NCI-H1694 treated with DMSO at 0.1 percent for 48 hours (cell line): ENCODE measurements around the gene FDX2.

Experiments
- DNase-seq: peaks from one replicate; lab custom pipeline; 2025; lab: John Stamatoyannopoulos, UW

Gene FDX2

DNA sequence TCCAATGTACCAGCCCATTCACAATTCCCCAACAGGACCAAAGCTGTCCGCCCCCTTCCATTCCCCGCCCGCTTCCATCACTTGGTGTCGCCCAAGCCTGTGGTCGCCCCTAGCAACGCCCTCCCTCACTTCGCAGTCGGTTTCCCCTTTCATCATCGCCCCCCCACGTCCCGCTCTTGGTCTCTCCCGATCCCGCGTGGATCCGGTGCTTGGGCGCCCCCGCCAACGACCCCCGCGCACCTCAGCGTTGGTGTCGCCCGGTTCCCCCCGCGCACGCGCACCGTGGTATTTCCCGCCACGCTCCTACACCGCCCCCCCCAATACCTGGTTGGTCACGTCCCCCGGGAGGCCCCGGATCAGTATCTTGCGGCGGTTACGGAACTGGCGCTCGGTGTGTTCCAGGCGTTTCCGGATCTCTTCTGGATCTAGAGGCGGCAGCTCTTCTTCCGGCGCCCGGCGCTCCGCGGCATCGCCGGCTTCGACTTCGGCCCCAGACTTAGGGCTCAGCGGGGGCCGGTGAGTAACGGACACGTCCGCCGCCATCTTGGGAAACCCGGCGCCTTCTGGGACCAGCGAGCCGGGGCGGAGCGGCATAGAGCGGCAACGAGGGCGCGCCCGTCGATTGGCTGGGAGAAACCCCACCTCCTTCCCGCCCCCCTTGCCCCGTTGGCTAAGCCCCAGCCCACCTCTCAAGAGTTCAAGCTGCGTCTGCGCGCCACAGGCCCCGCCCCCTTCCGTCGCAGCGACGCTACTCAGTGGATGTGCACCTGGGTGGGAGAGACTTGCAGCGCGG lies 17.3 kb upstream of the FDX2 start, which contains the start of gene RAVER1:
Gene RAVER1, minus strand, starts transcription at position 565 of the 793 bp plus-strand sequence. Its CDS starts 22 bp downstream, at position 543.
- DNase-seq: peak; percentile 90

DNA sequence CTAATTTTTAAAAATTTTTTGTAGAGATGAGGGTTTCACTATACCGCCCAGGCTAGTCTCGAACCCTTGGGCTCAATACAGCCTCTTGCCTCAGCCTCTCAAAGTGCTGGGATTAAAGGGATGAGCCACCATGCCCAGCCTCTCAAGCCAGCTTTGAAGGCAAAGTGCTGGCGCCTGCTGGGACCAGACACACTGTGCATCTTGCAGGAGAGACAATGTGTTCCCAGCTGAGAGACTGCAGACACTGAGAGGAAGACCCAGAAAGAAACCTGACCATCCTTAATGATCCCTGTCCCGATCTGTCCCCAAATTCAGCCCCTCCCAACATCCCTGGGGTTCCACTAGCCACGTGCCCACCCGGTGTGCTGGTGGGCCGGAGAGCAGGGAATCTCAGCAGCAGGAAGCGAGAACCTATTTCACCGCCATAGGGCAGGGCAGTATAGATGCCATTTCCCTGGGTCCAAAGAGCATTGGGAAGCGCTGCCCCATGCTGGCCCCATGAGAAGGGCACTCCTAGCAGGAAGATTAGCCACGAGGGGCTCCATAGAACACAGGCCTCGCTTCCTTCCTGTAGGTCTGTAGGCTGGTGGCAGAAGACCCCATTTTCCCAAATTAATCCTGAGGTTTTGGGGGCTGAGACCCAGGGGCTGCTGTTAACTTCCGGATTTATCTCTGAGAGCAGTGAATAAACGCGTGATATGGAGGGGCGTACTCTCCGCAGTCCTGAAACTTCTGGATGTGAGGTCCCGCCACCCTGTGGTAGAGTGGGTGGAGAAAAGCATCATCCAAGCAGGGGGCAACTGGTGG lies 16.5 kb upstream of the FDX2 start:
- peak; percentile 37 for DNase-seq

DNA sequence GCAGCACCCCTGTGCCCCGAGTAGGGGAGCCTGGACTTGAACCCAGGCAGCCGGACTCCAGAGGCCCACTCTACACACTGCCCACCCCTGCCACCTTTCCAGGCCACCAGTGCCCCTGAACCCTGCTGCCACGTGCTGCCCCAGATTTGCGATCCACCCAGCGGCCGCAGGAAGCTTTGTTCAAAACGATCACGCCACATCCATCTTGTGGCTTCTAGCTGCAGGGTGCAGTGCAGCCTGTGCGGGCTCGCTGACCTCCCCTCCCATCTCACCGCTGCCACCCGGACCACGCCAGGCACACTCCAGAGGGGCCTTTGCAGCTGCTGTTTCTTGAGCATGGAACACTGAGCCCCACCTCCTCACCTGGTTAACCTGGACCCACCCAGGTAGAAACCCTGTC lies 13.7 kb upstream of the FDX2 start:
- DNase-seq: no peak

DNA sequence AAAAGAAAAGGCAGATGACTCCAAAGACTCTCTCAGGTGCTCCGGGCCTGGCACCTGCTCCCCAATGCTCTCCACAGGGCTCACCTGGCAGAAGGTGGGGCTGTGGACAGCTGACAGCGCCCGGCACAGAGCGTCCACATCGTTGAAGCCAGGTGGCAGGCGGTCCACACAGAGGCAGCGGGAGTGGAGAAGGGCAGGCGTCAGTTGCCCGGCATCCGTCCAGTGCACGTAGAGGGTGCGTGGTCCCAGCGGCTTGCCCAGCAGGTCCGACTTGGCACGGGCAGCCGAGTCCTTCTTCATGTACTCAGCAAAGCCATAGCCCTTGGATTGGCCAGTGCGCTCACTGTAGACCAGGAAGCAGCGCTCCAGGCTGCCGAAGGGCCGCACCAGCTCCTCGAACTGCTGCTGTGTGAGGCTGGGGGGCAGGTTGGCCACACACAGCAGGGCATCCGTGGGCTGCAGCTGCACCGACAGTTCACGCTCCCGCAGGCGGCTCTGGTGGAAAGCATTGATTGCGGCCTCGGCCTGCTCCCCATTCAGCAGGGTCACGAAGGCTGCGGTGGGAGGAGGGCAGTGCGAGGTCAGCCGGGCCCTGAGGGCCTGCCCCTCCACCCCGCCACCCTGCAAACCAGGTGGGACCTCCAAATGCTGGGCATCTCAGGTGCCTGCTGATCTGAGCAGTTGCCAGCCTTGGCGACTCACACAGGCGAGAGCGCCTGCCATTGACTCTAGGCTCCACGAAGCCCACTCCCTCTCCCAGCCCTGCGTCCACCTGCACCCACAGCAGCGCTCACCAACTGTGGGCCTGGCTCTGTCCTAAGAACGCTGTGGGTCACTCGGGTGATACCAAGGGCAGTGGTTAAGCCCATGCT lies 13.0 kb upstream of the FDX2 start:
- DNase-seq: no peak

DNA sequence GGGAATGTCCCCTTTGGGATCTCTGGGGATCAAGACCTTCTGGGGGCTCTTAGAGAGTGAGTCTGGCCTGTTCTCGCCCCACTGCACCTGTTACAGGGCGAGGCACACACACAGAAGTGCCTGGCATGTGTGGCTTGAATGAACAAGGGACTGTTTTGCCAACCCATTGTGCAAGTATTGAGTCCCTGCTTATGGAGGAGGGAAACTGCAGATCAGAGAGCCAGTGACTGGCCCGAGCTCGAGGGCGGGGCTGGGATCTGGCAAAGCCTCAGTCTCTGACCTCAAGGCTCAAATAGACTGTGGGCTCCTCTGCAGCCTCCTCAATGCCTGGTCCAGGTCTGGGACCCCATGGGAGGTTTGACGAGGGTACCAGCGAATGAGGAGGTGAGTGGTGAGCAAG lies 12.0 kb upstream of the FDX2 start:
- DNase-seq: no peak

DNA sequence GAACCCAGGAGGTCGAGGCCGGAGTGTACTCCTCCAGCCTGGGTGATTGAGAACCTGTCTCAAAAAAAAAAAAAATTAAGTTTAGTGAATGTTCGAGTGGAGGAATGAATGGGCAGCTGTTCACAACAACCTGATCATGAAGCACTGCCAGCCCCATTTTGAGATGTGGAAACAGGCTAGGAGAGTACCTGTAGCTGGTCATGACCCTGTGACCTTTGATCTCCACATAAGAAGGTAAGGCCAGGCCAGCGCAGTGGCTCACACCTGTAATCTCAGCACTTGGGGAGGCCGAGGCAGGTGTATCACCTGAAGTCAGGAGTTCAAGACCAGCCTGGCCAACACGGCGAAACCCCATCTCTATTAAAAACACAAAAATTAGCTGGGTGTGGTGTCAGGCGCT lies 9.9 kb upstream of the FDX2 start:
- DNase-seq: no peak

DNA sequence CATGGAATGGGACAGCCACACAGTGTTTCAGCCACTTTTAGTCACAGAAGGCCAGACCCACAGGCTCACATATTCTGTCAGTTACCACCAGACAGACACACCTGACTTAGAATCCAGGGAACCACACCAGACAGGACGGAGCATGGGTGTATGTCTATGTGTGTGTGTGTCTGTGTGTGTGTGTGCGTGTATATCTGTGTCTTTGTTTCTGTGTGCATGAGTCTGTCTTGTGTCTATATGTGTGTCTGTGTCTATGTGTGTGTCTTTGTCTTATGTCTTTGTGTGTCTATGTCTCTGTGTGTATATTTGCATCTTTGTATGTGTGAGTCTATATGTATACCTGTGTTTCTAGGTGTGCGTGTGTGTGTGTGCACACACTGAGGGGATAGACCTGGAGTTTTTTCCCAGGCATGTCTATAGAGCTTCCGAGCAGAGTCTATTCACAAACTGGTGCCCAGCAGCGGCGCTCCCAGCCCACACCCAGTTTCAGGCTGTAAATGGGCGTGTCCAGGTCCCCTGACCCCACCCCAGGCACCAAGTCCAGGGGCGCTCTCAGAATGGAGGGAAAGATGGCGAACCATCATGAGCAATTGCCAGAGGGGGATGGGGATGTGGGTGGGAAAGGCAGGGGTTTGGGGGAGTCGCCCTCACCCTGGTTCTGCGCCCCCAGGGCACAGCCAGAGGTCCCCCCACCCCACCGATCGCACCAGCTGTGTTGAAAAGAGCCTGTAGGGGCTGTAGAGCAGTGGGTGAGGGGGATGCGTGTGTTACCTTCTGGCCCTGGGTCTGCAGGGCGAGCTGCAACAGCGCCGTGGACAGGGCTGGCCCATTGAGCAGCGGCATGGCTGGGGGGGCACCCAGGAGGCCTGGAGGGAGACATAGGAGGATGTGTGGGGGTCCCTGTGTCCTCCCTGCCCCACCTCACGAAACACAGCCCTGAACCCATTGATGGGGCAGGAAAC lies 6.3 kb upstream of the FDX2 start:
- DNase-seq: no peak

DNA sequence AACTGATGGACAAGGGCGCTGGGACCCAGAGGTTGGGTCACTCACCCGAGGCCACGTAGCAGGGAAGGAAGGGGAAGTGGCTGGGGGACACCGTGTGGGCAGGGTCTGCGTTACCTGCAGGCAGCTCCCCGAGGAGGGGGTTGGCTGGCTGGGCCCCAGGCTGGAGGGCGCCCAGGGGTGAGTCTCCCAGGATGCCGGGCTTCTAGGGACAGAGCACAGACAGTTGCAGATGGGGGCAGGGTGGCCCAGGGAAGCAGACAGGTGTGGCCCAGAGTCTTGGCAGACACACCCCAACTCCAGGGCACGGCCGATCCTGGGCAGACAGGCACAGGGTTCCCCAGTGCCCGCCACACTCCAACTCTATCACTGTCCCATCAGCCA lies 5.6 kb upstream of the FDX2 start:
- DNase-seq: no peak

DNA sequence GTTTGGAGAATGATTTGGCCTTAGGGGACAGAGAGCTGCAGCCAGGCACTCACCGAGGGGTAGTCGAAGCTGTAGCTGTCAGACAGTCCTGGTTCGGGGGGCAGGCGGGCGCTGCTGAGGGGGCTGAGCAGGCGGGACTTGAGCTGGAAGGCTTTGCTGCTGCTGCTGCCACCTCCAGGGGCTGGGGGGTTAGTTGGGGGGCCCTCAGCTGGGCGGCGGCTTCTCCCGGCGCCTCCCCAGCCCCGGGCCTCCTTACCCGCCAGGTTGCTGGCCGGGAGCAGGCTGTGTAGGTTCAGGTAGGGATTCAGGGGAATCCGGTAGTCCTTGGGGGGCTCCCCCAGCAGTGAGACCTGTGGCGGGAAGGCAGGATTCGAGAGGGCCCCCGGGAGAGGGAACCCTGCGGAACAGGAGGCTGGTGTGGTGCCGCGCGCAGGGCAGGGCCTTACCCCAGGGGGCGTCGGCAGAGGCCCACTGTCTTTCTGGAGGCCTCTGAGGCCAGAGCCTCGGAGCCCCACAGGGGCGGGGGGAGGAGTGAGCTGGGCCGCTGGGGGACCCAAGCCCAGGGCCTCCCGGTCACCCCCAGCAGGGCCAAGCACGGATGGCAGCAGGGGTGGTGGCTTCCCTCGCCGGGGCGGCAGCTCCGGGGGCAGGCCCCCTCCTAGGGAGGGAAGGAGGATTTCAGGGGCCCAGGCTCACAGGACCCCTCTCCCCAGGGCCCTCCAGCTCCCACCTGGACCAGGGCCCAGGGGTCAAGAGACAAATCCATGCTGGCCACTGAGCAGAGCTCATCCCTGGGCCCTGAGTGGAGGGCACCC lies 5.0 kb upstream of the FDX2 start:
- DNase-seq: no peak

DNA sequence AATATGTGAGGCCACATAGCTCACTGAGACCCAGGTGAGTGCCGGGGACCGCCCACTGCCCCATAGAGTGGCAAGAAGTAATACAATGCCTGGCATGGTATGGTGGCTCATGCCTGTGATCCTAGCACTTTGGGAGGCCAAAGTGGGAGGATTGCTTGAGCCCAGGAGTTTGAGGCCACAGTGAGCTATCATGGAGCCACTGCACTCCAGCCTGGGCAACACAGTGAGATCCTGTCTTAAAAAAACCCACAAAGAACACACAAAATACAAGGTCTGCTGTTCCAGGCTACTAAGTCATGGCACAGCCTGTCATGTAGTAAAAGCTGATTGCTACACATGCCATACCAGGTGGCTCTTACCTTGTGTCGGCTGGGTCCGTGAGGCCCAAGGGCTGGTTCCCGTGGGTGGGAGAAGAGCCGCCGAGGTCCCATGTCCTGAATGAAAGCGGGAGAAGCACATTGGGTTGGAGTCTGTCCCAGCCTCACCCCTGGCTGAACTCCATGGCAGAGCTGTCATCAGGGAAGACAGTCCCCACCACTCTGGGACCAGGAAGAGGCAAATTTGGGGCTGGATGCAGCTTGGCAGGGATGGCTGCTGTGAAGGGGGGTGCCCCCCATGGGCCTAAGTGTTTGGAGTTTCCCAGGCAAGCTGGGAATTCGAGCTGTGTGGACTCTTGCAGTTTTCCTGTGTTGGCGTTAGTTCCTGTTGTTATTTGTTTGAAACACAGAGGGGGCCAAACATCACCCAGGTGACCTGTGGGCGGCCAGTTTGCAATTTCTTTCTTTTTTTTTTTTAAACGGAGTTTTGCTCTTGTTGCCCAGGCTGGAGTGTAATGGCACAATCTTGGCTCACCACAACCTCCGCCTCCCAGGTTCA lies 3.2 kb upstream of the FDX2 start:
- DNase-seq: no peak

DNA sequence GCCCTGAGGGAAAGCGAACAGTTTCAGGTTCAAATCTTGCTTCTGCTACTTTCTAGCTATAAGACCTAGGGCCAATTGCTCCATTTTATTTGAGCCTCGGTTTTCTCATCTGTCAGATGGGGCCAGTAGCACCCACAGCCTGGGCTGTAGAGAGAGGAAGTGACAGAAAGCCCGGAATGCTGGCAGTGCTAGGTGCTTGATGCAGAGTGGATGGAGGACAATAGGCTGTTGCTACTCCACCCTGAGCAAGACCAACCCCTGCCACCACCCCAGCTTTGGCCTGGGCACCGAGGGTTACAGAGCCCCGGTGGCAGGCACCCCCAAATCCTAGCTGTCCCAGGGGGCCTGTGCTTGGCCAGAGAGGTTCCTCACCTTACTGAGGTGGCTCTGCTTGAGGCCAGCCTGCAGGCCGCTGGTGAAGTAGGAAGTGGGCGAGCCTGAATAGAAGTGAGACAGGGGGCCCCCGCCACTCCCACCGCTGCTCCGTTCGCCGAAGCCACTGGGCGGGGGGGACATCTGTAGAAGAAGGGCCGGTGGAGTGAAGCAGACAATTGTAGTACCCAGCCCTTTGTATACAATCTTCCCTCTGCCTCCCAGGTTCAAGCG lies 2.1 kb upstream of the FDX2 start:
- DNase-seq: no peak

DNA sequence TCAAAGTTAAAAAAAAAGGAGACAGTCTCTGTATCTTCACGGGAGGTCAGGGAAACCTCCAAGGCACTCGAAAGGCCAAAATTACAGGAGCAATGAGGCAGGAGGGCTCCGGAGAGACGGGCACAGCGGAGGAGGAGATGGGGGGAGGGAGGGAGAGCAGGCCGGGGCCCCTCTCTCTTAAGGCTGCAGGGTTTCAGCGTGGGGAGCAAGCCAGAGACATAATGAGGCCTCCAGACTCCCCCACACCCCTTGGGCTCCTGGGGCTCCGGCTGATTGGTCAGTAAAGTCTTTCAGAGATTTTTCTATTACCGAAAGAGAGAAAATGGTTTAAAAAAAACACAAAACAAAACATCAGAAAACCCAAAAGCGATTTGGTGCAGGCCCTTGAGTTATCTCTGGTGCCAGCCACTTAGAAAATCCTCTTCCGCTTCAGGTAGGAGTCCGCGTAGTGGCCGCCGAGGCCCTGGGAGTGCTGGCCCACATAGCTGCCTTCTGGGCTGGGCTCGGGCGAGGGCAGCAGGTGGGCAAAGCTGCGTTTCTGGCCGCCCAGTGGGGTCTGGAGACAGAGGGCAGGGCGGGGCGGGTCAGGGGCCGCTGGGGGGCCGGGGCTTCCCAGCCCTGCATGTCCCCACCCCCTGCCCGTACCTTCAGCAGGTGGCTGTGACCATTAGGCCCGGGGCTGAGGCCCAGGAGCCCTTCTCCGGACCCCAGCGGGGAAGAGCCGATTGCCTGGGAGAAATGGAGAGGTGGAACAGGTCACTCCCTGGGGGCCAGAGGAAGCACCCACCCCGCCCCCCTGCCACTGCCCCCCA lies 1.4 kb upstream of the FDX2 start:
- DNase-seq: no peak

DNA sequence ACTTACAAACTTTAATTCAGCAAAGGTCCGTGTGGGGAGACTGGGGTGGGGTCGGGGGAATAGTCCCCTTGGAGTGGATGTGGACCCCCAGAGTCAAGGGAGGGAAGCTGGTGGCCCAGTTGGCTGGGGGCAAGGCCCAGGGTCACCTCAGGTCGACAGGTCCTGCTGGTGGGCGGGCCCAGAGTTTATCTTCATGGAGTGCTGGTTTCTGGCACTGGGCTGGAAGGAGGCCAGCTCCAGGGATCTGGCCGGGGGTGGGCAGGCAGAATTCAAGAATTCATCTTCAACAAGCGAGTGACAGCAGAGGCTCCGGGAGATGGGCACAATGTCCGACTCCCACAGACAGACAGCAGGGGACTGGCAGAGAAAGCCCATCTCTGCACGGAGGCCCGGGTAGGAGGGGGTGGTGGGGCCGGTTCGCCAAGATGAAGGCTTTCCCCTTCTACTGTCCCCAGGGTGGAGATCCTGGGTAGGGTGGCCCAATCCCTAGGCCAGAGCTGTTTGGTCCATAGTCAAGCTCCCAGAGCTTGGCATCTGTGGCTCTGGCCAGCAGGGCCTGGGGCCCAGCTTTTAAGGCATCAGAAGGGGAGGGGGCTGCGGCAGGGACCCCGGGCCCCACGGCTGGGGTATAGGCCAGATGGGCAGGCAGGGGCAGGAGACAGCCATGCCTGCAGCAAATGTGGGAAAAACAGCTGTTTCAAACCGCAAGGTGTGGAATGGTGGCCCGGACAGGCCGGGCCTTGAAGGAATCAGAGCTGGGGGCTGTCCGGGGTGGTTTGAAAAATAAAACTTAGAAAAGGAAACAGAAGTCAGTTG lies 622 bp upstream of the FDX2 start:
- no peak for DNase-seq

DNA sequence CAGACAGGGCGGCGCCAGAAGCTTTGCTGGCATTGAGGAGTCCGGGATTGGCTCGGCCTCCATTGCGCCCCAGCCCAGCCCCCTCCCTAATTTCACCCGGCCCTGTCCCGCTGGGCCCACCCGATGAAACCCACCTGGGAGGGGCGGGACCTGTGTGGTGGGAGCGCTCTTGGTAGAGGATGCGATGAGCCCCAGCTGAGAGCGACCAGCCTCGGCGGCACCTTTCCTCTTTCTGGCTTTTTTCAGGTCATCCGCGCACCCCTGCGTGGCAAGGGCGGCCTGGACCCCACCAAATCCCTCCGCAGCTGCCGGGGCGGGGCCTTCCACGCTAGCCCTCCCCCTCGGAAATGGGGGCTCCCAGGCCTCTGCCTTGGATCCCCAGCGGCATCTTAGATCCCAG lies 6.4 kb downstream of the FDX2 start, which contains the start of gene ZGLP1:
Gene ZGLP1, minus strand, starts transcription at position 393 of the 400 bp plus-strand sequence.
- DNase-seq: no peak

DNA sequence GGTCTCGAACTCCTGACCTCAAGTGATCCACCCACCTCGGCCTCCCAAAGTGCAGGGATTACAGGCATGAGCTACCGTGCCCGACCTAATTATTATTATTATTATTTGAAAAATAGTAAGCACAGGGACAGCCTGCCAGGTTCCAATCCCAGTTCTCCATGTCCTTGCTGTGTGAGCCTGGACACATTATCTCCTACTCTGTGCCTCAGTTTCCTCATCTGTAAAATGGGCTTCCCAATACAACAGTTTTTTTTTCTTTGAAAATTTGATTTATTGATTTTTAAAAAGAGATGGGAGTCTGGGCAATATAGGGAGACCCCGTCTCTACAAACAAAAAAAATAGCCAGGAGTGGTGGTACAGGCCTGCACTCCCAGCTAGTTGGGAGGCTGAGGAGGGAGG lies 9.5 kb downstream of the FDX2 start:
- no peak for DNase-seq

DNA sequence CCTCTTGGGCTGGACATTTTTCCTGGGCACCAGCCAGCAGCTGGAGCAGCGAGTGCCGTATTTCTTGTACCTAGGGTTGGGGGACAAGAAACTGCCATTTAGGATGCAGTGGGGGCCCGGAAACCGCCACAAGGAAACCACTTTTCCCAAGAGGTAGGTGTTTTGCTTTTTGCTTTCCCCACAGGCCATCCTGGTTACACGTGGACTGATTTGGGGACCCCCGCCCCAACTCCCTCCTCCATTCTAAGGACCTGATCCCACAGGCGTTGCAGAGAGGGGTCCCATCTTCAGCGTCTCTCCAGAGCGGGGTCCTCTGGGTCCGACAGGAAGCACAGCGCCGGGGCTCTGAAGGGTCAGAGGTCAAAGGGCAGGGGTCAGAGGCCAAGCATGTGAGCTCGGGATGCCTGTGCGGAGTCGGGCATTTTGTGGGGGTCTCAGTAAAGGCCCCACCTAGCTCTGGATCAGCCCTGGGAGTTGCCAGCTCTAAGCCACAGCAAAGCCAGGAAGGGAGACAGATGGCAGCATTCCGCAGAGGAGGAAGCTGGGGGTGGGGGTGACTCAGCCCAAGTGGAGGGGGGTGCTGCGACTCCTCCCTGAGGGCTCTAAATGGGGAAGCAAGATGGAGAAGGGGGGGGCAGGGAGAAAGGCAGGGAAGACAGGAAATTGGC lies 10.5 kb downstream of the FDX2 start:
- DNase-seq: peak; percentile 15
